NCI-H510A (cell line): ENCODE results near the gene CNTRL.
"Not testable (repeated sequence)": the region's sequence is repeated elsewhere in the genome, so short reads cannot be mapped to it uniquely, and the experiment has no call there.

ENCODE experiments used
- DNase-seq: peaks from one replicate; lab custom pipeline; 2025; lab: John Stamatoyannopoulos, UW

The CNTRL gene

DNA sequence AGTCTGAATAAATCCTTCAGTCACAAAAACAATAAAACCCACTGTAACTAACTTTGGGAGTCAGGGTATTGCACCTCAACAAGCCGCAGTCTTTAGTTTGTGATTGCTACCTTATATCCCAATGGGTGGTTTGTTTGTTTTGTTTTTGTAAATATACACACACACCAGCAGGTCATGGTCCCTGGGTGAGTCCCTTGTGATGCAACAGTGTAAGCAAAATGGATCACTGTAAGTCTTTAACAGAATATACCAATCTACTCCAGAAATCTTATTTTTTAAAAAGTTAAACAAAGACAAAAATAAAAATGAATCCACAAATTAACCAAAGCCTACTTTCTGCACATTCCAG is 104.6 kb downstream of the CNTRL start:
- DNase-seq: not testable (repeated sequence)

DNA sequence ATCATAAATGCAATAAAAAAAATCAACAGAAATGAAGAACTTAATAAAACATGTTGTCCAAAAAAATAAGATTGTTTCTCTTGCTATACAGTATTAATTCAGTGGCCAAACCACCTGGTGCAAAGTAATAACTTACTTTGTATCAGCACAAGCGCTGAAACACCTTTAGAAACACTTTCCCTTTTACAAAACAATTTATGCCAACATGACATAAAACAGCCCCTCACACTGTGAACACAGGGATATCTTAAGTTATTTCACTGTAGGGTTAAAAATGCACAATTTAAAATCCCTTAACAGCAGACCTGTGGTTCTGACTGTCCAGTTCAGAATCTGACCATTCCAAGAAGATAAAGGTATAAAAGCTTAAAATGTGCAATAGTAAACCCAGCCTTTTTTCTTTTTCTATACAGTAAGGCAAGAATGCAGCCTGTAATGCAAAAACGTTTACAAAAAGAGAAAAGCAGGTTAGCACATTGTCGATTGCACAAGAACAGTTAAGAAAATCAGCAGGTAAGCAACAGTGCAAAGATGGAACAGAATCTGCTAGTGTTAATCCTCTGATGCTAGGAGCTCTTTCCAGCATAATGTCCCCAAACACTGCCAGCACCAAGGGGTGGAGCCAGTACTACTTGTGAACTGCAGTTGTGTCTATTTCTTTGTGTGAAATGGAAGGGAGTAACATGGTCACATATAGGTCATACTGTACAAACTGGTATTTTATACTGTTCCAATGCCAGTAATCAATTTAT is 105.4 kb downstream of the CNTRL start:
- DNase-seq: no peak

DNA sequence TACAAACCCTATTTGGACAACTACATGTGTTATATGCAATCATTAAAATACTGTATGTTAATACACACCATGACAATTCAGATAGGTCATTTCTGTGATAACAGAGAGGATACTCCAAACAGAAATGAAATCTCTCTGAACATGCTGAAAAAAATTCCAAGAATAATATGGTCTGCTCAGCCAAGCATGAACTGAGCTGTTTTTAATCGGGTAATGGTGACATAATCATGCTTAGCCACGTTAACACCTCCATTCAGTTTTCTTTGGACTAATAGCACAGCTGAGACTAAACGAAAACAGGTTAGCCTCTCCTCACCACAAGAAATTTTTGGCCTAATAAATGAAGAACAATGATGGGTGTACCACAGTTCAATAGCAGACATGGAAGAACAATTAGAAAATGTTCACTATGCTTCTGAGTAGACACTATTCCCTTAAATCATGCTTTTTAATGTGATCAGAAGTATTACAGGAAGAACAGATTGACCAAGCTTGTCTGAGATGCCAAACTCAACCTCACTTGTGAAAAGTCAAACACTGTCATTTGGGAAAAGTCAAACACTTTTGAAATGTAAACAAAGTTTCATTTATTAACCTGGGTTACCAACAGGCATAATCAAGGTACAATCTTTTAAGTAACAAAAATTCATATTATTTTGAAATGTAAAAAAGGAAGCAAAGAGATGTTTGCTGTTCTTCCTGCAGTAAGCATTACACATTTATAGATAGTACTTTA is 107.5 kb downstream of the CNTRL start:
- DNase-seq: no peak

DNA sequence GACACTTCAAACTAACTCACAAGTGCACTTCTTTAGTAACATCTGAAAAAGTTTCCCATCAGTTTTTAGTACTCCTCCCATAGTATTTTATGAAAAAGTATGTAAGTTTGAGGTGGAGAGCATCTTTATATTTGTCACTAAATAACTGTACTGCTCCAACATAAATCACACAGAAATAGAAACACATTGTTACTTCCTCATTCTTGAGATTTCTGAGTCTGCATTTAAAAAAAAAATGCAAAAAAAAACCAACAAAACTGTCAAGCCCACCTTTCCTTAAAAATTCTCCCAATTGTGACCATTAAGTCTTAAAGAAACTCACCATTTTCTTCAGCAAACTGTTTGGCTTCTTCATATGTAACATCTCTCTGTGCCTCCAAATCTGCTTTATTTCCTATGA is 108.2 kb downstream of the CNTRL start:
- no peak for DNase-seq

DNA sequence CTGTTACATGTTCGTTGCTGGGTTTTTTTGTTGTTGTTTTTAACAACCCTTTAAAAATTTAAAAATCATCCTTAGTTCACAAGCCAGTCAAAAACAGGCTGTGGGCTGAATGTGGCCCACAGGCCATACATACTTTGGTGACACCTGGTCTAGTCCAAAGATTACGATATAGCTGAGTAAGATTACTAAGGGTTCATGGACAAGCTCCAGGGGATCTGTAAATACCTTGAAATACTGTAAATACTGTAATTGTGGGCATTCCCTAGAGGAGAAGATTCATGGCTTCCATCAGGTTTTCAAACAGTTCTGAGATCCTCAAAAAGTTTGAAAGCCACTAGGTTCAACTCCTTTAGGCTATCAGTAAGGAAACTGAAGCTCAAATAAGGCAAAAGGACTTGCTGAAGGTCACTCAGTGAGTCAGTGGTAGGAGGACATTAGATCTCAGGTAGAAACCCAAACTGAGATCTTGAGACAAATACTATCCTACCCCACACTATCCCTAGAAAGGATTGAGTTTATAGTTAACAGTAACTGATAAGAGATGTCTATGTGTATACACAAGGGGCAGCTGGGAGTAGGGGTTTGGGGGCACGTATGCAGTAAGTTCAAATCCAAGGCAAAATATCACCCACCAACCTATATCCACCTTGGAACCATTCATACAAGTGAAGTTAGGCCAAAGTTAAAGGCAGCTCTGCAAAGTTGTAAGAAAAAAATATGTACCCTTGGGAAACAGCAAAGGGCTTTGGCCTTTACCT is 109.1 kb downstream of the CNTRL start:
- no peak for DNase-seq

DNA sequence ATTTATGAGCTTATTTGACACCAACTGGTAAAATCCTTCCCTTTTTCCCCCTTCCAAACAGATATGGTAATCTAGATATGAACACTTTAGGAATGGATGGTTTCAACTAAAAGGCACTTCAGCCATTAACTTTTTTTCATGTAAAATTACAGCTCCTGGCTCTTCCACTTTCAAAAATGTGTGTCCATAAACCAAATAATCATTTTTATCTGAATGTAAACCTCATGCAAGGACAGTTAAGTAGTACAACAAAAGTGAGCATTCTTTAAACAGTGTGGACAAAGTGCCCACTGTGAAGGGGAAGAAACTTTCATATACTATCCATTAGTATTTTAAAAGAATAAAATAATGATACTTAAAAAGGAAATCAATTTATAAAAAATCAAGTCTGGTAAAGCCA is 109.7 kb downstream of the CNTRL start:
- no peak for DNase-seq

DNA sequence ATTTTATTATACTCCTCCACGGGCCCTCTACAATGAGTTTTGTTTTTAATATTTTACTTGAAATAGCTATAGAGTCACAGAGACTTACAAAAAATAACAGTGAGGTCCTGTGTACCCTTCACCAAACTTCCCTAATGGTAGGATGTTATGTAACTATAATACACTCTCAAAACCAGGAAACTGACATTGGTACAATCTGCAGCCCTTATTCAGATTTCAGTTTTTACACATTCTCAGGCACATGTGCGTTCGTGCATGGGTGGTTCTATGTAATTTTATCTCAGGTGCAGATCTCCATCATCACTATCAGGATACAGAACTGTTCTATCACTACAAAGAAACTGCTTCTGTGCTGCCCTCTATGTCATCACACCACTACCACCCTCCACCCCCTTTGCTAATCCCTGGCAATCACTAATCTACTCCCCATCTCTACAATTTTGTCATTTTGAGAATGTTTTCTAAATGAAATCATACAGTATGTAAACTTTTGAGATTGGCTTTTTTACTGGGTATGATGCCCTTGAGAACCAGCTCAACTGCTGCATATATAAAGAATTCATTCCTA is 110.5 kb downstream of the CNTRL start:
- no peak for DNase-seq

DNA sequence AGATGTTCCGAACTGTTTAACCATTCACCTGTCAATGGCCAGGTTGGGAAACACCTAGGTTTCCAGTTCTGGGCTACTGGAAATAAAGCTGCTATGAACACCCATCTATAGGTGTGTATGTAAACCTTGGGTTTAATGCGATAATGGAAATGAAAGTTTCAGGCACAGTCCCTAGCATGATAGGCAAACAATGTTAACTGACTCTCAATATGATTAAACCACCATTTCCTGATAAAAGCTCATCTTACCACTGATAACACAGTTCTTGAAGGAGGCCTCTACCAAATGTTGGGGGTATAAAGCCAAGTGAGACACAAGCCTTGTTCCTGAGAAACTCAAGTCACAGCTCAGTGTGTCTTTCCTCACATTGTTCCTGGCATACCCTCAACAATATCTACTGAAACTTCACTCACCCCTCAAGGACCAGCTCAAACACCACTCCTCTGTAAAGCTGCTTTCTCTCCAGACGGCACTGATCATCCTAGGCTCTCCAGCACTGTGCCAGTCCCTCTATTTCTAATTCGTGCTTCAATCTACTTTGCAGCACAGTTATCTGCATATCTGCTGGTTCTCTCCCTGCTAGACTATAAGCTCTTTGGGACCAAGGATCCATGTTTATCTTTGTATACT is 111.1 kb downstream of the CNTRL start:
- DNase-seq: no peak

DNA sequence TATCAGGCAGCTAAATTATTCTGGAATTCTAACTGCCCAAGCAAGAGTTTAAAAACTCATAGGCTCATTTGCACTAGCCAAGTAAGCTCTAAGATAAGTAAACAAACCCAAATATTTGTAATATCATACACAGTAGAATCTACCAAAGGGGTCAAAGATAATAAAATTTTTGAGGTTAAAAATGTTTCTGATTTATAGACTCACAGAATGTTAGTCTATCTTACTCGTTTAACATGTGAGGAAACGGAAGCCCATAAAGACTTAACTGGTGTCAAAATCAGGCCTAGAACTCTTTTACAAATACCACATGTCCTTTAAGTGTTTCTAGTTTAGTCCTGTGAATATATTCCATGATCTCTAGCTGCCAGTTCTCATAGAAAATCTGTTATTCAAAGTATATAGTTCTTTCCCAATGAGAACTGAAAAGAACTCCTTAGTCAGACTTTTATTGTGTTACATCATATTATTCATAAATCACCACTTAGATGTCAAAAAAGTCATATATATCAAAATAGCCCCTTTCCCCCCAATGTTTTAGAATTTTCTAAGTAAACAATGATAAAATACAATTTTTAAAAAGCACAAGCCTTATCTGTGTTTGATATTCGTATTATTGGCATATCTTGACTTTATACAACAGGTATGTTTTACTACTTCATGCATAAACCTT is 113.0 kb downstream of the CNTRL start:
- no peak for DNase-seq

DNA sequence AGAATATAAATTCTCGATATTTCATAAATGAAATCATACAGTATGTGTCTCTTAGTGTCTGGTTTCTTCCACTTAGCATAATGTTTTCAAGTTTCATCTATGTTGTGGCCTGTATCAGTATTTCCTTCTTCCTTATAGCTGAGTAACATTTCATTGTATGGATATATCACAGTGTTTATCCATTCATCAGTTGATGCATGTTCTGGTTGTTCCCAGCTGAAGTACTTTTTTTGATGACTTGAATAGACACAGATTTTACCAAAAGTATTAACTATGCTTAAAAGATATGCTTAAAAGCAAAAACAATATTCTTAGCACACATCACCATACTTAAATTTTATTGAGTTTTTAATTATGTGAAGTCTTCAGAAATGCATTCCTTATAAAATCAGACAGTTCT is 114.3 kb downstream of the CNTRL start:
- no peak for DNase-seq

DNA sequence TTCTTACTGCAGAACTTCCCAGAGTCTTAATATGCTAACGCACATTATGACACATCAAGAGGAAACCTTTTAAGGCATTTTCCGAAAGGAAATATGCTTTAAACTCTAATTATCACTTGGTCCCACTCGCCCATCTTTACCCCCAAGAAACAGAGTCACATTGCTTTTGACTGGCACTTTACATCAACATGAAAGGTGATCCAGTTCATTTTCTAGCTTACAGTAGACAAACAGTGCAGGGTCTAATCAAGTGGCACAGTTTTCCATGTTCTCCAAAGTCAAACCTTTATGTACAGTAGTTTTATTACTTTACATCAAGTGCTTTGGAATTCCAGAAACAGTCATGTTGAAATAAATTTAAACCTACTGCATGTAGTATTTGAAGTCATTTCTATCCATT is 114.9 kb downstream of the CNTRL start:
- DNase-seq: no peak

DNA sequence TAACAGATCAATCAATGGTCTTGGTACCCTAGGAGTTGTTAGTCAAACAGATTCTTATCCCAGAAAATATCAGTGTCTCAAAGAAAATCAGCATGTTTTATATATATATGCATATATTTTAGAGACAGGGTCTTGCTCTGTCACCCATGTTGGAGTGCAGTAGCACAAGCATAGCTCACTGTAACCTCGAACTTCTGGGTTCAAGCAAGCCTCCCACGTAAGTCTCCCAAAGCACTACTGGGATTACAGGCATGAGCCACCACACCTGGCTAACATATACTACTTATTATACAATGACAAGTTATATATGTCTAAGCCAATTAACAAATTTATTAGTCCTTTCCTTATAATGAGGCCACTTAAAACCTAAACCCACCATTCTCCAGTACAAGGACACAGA is 116.5 kb downstream of the CNTRL start:
- DNase-seq: no peak

DNA sequence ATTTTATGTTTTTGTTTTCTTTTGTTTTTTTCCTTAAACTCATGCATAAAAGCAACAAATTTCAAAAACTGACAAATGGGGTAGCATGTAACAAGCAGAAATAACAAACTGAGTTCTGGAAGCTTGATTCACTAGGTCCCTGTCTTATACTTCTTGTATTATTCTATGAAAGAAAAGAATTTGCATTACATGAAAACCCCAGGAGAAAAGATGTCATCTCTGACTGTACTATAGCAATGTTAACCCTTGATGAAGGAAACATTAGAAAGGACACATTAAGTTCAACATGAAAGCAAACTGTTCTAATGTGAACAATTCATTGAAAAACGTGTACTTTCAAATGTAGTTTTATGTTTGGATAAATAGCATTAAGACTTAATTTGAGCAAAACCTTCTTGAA is 117.8 kb downstream of the CNTRL start:
- no peak for DNase-seq

DNA sequence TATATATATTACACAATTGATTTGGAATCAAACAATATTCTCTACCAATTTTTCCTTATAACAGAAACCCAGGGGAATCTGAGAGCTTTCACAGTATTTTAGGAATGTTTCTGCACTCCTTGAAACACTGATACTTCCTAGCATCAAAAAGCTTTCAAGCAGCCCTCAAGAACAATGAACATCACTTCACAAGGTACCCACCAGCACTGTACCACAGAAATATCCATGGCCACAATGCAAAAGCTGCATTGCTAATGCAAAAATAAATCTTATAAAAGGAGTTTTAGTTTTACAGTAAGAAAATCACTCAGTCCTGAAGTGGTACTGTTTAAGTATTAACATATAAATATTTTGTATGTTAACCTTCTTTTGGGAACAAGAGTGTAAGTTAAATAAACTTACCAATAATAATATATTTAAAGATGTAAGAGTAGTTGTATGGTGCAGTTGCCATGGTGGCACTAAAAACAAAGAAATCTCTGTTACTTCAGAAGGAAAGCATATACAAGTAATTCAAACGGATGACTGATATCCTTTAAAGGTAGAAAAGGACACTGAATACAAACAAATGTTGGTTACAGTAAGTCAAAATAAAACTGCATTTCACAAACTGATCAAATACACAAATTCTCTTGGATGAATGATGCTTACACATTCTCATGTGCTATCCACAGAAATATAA is 118.3 kb downstream of the CNTRL start:
- no peak for DNase-seq

DNA sequence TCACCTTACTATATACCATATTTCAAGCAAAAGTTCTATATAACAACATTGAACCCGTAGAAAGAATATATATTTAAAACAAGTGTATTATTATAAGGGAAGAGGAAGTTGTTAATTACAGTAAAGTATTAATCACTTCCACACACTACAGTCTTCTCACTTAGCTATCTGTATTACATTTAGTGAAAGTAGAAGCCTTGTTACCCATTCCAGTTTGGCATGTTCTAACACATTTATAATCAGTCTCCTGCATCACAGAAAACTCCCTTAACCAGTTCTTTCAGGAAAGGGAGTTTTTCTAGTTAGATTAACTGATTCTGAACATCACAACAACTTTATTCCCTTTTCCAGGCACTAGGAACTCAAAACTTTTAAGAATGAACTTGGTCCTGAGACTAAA is 120.0 kb downstream of the CNTRL start:
- DNase-seq: no peak

DNA sequence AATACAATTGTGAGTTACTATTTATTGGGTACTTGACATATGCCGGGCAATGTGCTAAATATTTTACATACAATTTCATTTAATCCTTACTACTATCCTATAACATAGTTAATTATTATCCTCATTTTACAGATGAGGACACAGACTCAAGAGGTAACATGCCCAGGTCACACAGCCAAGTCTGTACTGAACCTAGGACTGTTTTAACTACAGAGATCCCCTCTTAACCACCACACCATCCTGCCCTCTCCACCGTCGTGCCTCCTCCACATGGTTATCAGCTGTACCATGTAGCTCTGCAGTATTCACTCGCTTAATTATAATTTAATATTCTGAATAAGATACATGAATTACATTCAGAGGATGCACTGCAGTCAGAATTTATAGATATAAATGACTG is 121.6 kb downstream of the CNTRL start:
- DNase-seq: no peak

DNA sequence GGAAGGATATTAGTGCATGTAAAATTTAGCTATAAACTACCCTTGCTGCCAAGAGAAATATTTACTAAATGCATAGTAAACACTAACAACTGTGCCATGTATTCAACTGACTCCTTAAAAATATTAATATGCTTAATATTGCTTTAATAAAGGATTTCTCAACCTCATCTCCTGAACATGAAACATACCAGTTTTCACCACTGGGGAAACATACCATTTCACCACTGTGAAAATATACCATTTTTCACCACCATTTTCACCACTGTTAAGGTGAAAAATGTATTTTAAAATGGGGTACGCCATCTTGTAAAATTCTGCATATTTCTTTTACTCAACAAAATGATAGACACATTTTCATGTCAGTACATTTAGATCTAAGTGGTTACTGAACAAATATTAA is 122.4 kb downstream of the CNTRL start:
- DNase-seq: no peak

DNA sequence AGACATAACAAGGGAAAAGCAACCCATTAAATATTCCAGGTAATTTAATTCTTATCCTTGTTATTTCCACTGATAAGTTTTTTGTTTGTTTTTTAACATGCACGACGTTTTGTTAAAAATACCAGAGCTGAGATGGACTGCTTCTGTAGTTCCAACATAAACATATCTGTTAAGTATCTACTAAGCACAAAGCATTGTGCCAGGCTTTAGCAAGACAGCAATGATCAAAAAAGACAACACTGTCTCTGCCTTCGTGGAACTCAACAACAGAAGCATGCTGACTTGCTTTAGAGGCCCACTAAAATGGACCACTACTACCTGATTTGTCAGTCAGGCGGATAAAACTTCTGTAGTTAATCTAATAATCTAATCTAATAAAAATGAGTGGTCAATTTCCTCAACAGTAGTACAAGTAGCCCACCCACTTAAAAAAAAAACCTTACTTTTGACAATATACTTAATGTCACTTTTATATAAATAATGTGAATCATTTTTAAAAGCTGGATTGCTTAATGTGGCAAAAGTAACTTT is 123.8 kb downstream of the CNTRL start:
- DNase-seq: no peak

DNA sequence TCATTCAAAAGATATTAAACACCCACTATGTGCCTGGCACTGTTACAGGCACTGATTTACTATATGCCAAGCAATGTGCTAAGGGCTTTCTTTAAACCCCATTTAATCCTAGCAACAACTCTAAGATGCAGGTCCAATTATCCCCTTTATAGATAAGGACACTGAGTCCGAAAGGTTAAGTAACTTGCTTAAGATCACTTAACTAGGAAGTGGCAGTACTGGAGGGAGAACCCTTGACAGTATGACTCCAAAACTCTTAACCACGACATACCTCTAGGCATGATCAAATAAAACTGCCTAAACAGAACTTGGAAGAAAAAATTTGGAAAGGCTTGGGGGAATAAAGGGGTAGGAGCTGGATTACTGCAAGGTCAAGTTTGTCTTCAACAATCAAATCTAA is 125.2 kb downstream of the CNTRL start:
- no peak for DNase-seq

DNA sequence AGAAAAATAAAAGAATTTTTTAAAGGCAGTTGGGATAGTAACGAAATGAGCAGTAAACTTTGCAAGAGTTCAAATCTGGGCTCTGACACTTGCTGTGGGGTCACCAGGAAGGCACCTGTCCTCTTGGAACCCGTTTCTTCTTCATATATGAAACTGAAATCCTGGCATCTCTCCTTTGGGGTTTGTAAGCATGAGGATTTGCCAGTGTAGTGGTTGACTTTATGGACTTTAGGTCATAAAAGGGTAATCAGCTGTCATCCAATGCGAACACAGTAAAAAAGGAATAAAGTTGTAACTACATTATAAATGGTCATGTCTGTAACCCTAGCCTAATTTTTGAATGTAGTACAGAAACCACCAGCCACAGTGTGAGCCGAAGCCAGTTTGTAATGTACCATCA is 125.6 kb downstream of the CNTRL start:
- no peak for DNase-seq
